ENCODE measurements around the gene HBEGF. TPM values are rescaled to one million over a fixed set of nuclear protein-coding genes. Genes with fewer than 3 reads are reported as not detected.

The HBEGF gene
- total RNA-seq, 1 experiment from 2014 or later, result 2.4 TPM

GRCh38 chr5:140299056-140299455, 47.3 kb downstream of the HBEGF start:
- H3T11ph ChIP-seq (ENCODE audit: low read length), result no peak overlapping the region
- peaks cover 3 to 21% (median 21%) of the 10 kb centered on the region in 3 experiments for H3K36me3 Mint-ChIP-seq (ENCODE audit: insufficient read depth in 1 of 3, low read depth in 3 of 3)
- H4K5ac ChIP-seq (ENCODE audit: insufficient read length, low read depth, low read length), result no peak overlapping the region
- TF ChIP-seq CTCF (conservative IDR thresholded peaks at IDR 0.05), result no peak
- no peak overlapping the region for H4K8ac ChIP-seq (replicated peaks; ENCODE audit: insufficient read length, low read depth, low read length)
- H3K4ac ChIP-seq (ENCODE audit: low read depth, low read length), result no peak overlapping the region
- peaks cover 0 to 2% of the 10 kb centered on the region in 2 experiments; a peak in 1 of 5 replicates for H3K9me3 Mint-ChIP-seq
- peaks cover 11% of the 10 kb centered on the region for H3K23me2 ChIP-seq (ENCODE audit: insufficient read length, low read depth, low read length, poor library complexity, severe bottlenecking)
- no peak overlapping the region for H2BK12ac ChIP-seq (ENCODE audit: insufficient read length, low read depth, low read length)
- H2BK120ac ChIP-seq (ENCODE audit: low read depth, low read length, poor library complexity, severe bottlenecking), result no peak overlapping the region
- H3K79me2 ChIP-seq (ENCODE audit: insufficient read depth, low read length), result peaks cover 10% of the 10 kb centered on the region; the same call in 1 of the 2 replicates
- WGBS (ENCODE audit: extremely low coverage, insufficient read length, low lambda C conversion rate), result no CpG with 5 or more reads among the region's 5 CpGs
- no peak overlapping the region for H3K23ac ChIP-seq (ENCODE audit: insufficient read length, low read depth, low read length)
- no peaks in the 10 kb centered on the region for H3K27me3 ChIP-seq (ENCODE audit: insufficient read depth, low read length)
- no peak overlapping the region for H3K14ac ChIP-seq (ENCODE audit: insufficient read depth, low read length)
- no peaks in the 10 kb centered on the region for H4K20me1 ChIP-seq (ENCODE audit: control insufficient read depth, insufficient read depth, insufficient read length)
- peaks cover 11% of the 10 kb centered on the region for H3K79me1 ChIP-seq (ENCODE audit: insufficient read depth, low read depth, low read length, poor library complexity, severe bottlenecking)
- no peak overlapping the region for H2BK15ac ChIP-seq (ENCODE audit: low read depth, low read length)
- H3K9me3 ChIP-seq (ENCODE audit: control insufficient read depth, low read depth, low read length), result no peaks in the 10 kb centered on the region
- no peak for DNase-seq
- H3K4me1 Mint-ChIP-seq, result peaks cover 7 to 15% of the 10 kb centered on the region in 2 experiments
- no peak overlapping the region for H2BK5ac ChIP-seq (ENCODE audit: insufficient read length, low read length)
- H3K56ac ChIP-seq (ENCODE audit: insufficient read length, low read depth, low read length), result no peak overlapping the region
- H3K18ac ChIP-seq (ENCODE audit: insufficient read length, low read depth, low read length), result no peak overlapping the region
- no peak overlapping the region for H2AK5ac ChIP-seq (ENCODE audit: insufficient read length, low read length)
- H4K91ac ChIP-seq (ENCODE audit: insufficient read length, low read depth, low read length), result no peak overlapping the region
- no peak overlapping the region for H2AFZ ChIP-seq (ENCODE audit: low read length)
- H3K4me3 Mint-ChIP-seq, result no peak overlapping the region
- no peak overlapping the region for H3K4me2 ChIP-seq (ENCODE audit: insufficient read depth, insufficient read length, low read length)
- no peak overlapping the region for H3K9ac ChIP-seq (ENCODE audit: extremely low read depth, insufficient read length, low read length)
- H3K27ac ChIP-seq (ENCODE audit: insufficient read length, low read depth, low read length), result no peak overlapping the region
- no peaks in the 10 kb centered on the region for H3K4me1 ChIP-seq (ENCODE audit: insufficient read depth, low read length)
- no peaks in the 10 kb centered on the region; the same call in 1 of the 2 replicates for H3K27me3 Mint-ChIP-seq (ENCODE audit: low read depth)
- H3K27ac Mint-ChIP-seq, result no peak overlapping the region
- no peak overlapping the region for H2BK20ac ChIP-seq (ENCODE audit: low read depth, low read length, poor library complexity, severe bottlenecking)

Data from H9 (cell line).